ENCODE data around the gene N4BP3. TPM values are rescaled to one million over a fixed set of nuclear protein-coding genes. Genes with fewer than 3 reads are reported as not detected.

Gene N4BP3
- polyA plus RNA-seq, 3 donors = 0.01 TPM; not detected in 2

GRCh38 chr5:178136990-178137389 is 23.7 kb downstream of the N4BP3 start:
- peaks cover 29% of the 10 kb centered on the region for H4K20me1 ChIP-seq (ENCODE audit: insufficient read depth, low read length)
- no peaks in the 10 kb centered on the region for H3K27me3 ChIP-seq (ENCODE audit: control insufficient read depth in 2 of 2, insufficient read depth in 2 of 2, low read length in 2 of 2)
- no peak overlapping the region for H3K9ac ChIP-seq (ENCODE audit: insufficient read depth, low read length, poor library complexity, severe bottlenecking)
- no peaks in the 10 kb centered on the region for H3K9me3 ChIP-seq (replicated peaks in 1 of 2; ENCODE audit: control insufficient read depth in 1 of 2, insufficient read depth in 1 of 2, low read length in 2 of 2)
- no peaks in the 10 kb centered on the region for H3K79me2 ChIP-seq (ENCODE audit: insufficient read depth, low read length)
- H3K27ac Mint-ChIP-seq = no peak overlapping the region
- no peak overlapping the region for H2AFZ ChIP-seq (ENCODE audit: insufficient read depth, low read depth, low read length, poor library complexity, severe bottlenecking)
- H3K4me3 ChIP-seq (replicated peaks in 1 of 3; ENCODE audit: low read depth in 2 of 3, low read length in 3 of 3) = no peak overlapping the region
- H3K4me1 ChIP-seq (ENCODE audit: control insufficient read depth in 1 of 2, insufficient read depth in 2 of 2, low read length in 2 of 2) = peaks cover 0 to 3% of the 10 kb centered on the region in 2 donors
- 100% methylated on average over 2 of the region's 10 CpGs for WGBS (ENCODE audit: insufficient coverage)
- no peak overlapping the region for H3K27ac ChIP-seq (ENCODE audit: low read depth in 1 of 2, low read length in 2 of 2)
- intact Hi-C loops (cut with micrococcal nuclease) = loop anchor here in 1 of 2 donors (10.0 kb wide), 1 partner anchor 1722 kb away; the partner anchor contains the start of gene CLTB
- peaks cover 26 to 81% of the 10 kb centered on the region in 2 donors for H3K36me3 ChIP-seq (replicated peaks in 1 of 2; ENCODE audit: control insufficient read depth in 1 of 2, insufficient read depth in 2 of 2, low read length in 2 of 2)
- no peak for TF ChIP-seq CTCF (IDR thresholded peaks at IDR 0.05)
- H3K36me3 Mint-ChIP-seq = peaks cover 60 to 82% of the 10 kb centered on the region in 2 donors
- no peak overlapping the region for H3K4me3 Mint-ChIP-seq
- H3K4me1 Mint-ChIP-seq = peaks cover 7% of the 10 kb centered on the region
- DNase-seq = no peak
- H3K27me3 Mint-ChIP-seq (ENCODE audit: low read depth in 3 of 3) = no peaks in the 10 kb centered on the region
- no peaks in the 10 kb centered on the region for H3K9me3 Mint-ChIP-seq
- no peak overlapping the region for H3K4me2 ChIP-seq (replicated peaks; ENCODE audit: extremely low read depth, low read length, poor library complexity, severe bottlenecking)

- H3K4me1 Mint-ChIP-seq = peaks cover 3% of the 10 kb centered on the region
- no peaks in the 10 kb centered on the region for H3K4me1 ChIP-seq (ENCODE audit: control insufficient read depth in 1 of 2, insufficient read depth in 2 of 2, low read length in 2 of 2)
- H3K36me3 ChIP-seq (replicated peaks in 1 of 2; ENCODE audit: control insufficient read depth in 1 of 2, insufficient read depth in 2 of 2, low read length in 2 of 2) = peaks cover 35 to 91% of the 10 kb centered on the region in 2 donors
- H3K27ac Mint-ChIP-seq = no peak overlapping the region
- H3K27me3 ChIP-seq (ENCODE audit: control insufficient read depth in 2 of 2, insufficient read depth in 2 of 2, low read length in 2 of 2) = no peaks in the 10 kb centered on the region
- H3K9me3 Mint-ChIP-seq = no peaks in the 10 kb centered on the region
- WGBS (ENCODE audit: insufficient coverage) = 96% methylated on average over 8 of the region's 12 CpGs
- no peaks in the 10 kb centered on the region for H3K79me2 ChIP-seq (ENCODE audit: insufficient read depth, low read length)
- intact Hi-C loops (cut with micrococcal nuclease) = loop anchor here in 1 of 2 donors (10.0 kb wide), 1 partner anchor 1723 kb away; the partner anchor contains the start of gene CLTB
- DNase-seq = no peak
- no peak overlapping the region for H3K4me2 ChIP-seq (replicated peaks; ENCODE audit: extremely low read depth, low read length, poor library complexity, severe bottlenecking)
- H3K36me3 Mint-ChIP-seq = peaks cover 68 to 88% of the 10 kb centered on the region in 2 donors
- no peak overlapping the region for H3K27ac ChIP-seq (ENCODE audit: low read depth in 1 of 2, low read length in 2 of 2)
- TF ChIP-seq CTCF (IDR thresholded peaks at IDR 0.05) = no peak
- peaks cover 29% of the 10 kb centered on the region for H4K20me1 ChIP-seq (ENCODE audit: insufficient read depth, low read length)
- H3K4me3 ChIP-seq (replicated peaks in 1 of 3; ENCODE audit: low read depth in 2 of 3, low read length in 3 of 3) = no peak overlapping the region
- no peak overlapping the region for H3K9ac ChIP-seq (ENCODE audit: insufficient read depth, low read length, poor library complexity, severe bottlenecking)
- H3K27me3 Mint-ChIP-seq (ENCODE audit: low read depth in 3 of 3) = no peaks in the 10 kb centered on the region
- no peak overlapping the region for H2AFZ ChIP-seq (ENCODE audit: insufficient read depth, low read depth, low read length, poor library complexity, severe bottlenecking)
- H3K9me3 ChIP-seq (replicated peaks in 1 of 2; ENCODE audit: control insufficient read depth in 1 of 2, insufficient read depth in 1 of 2, low read length in 2 of 2) = no peaks in the 10 kb centered on the region
- H3K4me3 Mint-ChIP-seq = no peak overlapping the region
Measured at GRCh38 chr5:178137991-178138390, 24.7 kb downstream of the N4BP3 start.
